HG03095 (cell line): Measurements from ENCODE around the gene MSRB1.
"Not testable (repeated sequence)": the region's sequence is repeated elsewhere in the genome, so short reads cannot be mapped to it uniquely, and the experiment has no call there.

Experiments used
- ATAC-seq: cut with Tn5 transposase; IDR thresholded peaks from one replicate; pipeline ENCODE4 v1.9.1; 2021; ENCODE audit warnings: moderate library complexity; ENCODE audit not compliant: unreplicated experiment

The MSRB1 gene

GRCh38 chr16:1941162-1942046, 1.6 kb downstream of the MSRB1 start:
- ATAC-seq: no peak

- no peak for ATAC-seq
Measured at GRCh38 chr16:1940273-1941161, 2.5 kb downstream of the MSRB1 start.

- ATAC-seq: not testable (repeated sequence)
Measured at GRCh38 chr16:1939833-1940232, 3.2 kb downstream of the MSRB1 start.

- no peak for ATAC-seq
Measured at GRCh38 chr16:1938910-1939309, 4.1 kb downstream of the MSRB1 start.

- ATAC-seq: no peak
Measured at GRCh38 chr16:1938316-1938715, 4.7 kb downstream of the MSRB1 start.

- no peak for ATAC-seq
Measured at GRCh38 chr16:1936945-1937479, 6.0 kb downstream of the MSRB1 start.

GRCh38 chr16:1933097-1933661, 9.8 kb downstream of the MSRB1 start:
- ATAC-seq: no peak

- ATAC-seq: no peak
Measured at GRCh38 chr16:1932050-1933028, 10.7 kb downstream of the MSRB1 start.

GRCh38 chr16:1930338-1930720, 12.7 kb downstream of the MSRB1 start:
- no peak for ATAC-seq

- peak; percentile 84 for ATAC-seq
Measured at GRCh38 chr16:1929578-1930337, 13.2 kb downstream of the MSRB1 start.

GRCh38 chr16:1929105-1929504, 13.9 kb downstream of the MSRB1 start:
- no peak for ATAC-seq

- no peak for ATAC-seq
Measured at GRCh38 chr16:1926271-1926670, 16.7 kb downstream of the MSRB1 start.

GRCh38 chr16:1924095-1924494, 18.9 kb downstream of the MSRB1 start:
- no peak for ATAC-seq

GRCh38 chr16:1923299-1924034, 19.5 kb downstream of the MSRB1 start:
- ATAC-seq: no peak

- ATAC-seq: no peak
Measured at GRCh38 chr16:1922357-1922756, 20.6 kb downstream of the MSRB1 start.

- no peak for ATAC-seq
Measured at GRCh38 chr16:1920727-1921171, 22.2 kb downstream of the MSRB1 start.

GRCh38 chr16:1920122-1920521, 22.9 kb downstream of the MSRB1 start:
- ATAC-seq: not testable (repeated sequence)

- no peak for ATAC-seq
Measured at GRCh38 chr16:1919327-1919998, 23.5 kb downstream of the MSRB1 start.
